ENCODE measurements around the gene DGCR8.

Gene DGCR8

DNA sequence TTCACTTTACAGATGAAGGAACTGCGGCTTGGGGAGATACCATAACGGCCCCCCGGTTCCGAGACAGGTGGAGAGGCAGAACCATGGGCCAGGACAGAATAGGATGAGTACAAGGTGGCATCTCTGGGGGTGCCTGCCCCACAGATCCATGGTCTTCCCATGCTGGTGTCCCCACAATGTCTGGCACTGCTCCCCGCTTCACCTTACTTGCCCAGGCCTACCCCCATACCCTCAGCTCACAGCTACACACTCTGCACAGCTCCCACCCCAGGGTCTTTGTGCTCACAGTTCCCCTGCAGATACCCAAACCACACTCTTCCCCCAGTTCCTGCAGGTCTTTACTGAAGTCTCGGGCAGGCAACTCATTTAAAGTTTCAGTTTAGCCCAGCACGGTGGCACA lies 11.4 kb upstream of the DGCR8 start:
- FAIRE-seq: no peak

DNA sequence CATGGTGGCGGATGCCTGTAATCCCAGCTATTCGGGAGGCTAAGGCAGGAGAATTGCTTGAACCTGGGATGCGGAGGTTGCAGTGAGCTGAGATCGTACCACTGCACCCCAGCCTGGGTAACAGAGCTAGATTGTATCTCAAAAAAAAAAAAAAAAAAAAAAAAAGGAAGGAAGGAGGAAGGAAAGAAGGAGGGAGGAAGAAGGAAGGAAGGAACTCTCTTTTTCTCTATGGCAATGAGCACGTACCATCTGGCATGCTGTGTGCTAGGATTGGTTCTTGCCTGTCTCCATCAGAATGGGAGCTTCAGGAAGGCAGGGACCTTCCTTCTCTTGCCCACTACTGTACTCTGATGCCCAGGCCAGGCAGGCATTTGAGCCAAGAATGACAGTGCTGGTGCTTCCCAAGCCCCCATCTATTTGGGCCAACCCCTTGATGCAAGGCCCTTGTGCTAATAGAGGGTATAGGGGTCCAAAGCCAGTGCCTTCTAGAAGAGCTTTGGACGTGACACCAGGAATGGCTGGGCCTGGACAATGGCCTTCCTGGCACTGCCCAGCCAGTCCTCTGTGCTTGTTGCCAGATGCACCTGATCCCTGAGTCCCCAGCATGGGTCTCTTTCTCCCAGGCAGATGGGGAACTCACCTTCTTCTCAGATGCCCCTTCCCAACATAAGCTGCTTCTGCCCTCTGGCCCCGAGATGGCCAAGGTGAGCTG lies 10.6 kb upstream of the DGCR8 start:
- no peak for FAIRE-seq

DNA sequence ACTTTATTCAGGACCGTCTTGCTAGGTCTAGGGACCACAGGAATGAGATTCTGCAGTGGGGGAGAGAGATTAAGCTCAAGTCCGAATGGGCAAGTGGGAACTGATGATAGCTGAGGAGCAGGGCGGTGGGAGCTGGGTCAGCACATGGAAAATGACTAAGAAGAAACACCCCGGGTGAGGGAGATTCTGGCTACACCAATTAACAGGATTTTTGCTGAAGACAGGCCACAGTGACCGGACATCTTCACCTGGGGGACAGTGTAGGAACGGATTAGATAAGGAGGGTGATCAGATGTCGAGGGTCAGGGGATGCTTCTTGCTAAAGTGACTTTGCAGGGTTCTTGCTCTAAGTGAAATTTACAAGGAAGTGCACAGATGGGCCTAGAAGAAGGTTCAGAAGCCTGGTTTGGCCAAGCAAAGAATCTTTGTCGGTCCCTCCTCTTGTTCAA lies 8.5 kb upstream of the DGCR8 start:
- FAIRE-seq: no peak

DNA sequence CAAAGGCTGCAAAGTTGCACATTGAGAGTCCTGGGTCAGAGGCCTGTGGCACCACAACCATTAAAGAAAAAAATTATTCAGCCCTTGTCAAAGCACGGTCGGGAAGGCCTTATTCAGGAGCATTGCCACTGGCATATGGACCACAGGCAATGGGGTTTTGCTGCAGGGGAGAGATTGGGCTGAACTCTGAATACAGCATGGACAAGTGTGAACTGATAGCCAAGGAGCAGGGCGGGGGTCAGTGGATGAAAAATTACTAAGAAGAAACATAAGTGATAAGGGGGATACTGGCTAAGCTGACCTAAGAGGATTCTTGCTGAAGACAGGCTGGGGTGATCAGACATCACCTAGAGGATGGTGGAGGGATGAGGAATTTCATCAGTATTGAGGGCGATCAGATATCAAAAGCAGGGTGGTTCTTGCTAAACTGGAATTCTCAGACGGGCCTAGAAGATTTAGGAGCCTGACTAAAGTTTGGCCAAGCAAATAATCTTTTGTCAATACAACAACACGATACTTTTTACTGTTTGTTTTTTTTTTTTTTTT lies 3.3 kb upstream of the DGCR8 start:
- no peak for FAIRE-seq

DNA sequence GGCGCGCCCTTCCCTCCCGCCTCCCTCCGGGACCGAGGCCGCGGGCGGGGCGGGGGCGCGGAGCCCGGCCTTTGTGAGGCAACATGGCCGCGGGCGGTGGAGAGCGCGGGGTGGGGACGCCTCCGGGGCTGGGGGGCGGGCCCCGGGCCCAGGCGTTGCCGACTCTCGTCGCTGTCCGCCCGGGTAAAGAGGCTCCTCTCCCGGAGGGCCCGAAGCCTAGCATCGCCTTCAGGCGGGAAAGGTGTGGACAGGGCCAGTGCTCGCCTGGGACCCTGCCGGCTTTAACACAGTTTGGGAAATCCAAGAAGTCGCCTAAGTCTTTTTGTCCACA lies 369 bp downstream of the DGCR8 start:
- no peak for FAIRE-seq

DNA sequence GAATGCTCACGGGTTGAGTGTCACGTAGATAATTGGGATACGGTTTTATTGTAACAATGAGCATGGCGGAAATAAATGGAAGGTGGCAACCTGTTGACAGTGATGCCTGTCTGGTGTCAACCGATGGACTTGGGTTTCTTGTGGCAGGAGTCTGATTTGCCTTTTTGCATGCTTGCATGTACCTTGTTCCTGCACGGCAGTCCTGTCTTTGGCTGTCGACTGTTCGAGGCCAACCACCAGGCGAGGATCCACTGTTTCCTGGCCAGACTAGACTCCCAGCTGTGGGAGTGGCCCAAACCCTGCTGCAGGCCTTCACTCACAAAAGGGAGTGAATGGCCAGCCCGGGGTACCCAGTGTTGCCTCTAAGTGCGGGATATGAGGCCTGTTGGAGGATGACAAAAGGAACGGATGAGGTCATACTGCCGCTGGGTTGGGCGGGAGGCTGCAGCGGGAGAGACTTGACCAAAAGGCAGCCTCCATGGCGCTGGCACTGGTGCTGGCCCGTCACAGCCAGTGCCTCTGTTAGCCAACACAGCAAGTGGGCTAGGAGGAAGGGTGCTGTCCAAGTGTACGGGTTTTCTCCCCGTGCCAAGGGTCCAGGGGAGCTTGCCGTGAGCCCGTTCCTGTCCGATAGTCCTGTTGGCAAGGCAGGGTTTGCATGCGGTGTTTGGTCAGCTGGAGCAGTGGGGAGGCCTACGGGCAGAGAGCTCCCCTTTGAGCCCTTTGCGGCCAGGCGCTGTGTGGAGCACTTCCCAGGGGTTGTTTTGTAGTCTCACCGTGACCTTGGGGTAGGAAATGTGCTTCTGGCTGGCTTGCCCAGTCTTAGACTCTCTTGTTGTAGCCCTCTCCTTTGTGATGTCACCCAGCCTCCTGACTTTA lies 974 bp downstream of the DGCR8 start:
- FAIRE-seq: no peak

DNA sequence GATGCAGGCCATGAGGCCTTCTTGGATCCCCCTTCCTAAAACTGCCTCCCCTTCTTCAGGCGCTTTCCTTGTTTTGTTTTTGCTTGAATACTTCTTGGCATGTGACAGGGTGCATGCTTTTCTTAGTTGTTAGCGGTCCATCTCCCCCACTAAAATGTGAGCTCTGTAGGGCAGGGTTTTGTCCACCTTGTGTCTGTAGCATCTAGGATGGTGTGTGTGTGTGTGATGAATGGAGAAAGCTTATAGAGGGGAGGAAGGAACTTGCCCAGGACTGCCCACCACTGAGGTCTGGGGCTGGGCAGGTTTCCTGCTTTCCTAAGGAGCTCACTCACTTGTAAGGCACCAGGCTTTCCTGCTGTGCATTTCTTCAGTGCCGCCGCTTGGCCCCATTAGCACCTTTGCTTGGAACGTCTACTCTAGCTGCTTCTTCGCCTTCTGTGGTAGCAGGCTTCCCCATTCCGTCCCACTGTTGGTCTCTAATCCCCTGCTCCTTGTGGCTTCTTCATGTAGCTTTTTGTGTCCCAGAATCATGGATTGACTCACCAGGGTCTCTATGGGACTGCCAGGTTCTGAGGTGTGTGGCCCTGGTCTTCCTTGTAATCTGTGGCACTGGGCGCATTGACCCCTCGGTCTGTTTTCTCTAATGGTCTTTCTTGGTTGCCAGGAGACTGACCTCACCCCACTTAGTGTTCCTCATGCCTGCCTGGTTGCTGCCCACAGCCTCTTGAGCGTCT lies 3.3 kb downstream of the DGCR8 start:
- no peak for FAIRE-seq

DNA sequence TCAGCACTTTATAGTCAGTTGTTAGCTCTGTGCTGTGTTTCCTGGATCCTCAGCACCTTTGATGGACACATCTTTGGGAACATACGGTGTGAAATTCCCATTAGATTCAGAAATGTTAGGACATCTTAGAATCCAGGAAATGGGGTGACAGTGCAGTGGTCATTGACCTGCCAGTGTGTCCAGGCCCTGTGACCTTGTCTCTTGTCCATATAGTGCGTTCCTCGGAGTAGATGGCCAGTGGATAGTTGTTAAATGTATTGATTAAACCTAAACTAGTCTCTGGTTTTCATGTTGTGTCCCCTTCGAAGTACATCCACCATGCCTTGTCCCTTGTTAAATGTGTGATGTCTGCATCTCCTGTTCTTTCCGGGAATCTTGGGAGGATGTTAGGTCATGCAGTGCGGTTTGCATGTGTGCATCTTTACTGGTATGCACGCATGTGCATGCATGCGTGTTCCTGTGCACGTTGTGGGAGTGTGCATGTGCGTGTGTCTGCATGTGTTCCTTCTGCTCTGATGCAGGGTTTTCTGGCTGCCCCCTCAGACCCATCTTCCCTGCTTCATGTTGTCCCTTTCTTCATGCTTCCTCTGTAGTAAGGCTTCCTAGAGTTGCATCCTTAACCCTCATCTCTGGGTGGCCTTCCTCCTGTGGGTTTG lies 4.0 kb downstream of the DGCR8 start:
- no peak for FAIRE-seq

DNA sequence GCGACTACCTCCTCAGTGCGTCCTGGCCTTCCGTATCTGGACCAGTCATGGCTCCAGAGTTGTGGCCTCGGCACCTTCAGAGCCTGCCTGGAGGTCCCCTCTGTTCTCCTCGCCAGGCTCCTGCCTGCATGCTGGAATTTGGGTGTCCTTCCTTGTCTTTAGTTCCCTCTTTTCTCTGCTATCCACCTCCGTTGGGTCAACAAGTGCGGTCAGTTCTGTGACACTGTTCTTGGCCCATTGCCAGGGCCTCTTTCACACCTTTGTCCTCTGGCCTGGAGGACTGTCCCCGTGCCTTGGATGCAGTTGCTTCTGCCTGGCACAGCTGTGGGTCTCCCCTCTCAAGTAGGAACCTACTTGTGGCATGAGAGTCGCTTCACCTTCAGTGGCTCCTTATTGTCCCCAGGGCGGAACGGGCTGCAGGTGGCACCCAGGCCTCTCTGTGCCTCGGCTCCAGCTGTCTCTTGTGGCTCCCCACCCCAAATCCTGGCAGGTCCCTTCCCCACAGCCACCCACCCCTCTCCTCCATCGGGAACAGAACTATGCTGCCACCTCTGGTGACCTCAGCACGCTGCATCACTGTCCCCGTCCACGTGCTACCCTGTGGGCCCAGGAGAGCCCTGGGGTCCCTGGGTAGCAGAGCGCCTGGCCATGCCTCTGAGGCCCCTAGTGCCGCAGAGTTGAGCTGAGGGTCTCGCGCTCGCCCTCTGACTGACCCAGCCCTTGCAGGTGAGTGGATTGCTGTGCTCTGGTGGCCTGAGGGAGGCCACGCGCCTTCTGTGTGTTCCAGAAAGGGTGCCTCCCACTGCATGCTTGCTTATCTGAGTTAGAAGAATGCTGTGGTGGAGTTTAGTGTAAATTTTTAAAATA lies 4.7 kb downstream of the DGCR8 start:
- FAIRE-seq: no peak

DNA sequence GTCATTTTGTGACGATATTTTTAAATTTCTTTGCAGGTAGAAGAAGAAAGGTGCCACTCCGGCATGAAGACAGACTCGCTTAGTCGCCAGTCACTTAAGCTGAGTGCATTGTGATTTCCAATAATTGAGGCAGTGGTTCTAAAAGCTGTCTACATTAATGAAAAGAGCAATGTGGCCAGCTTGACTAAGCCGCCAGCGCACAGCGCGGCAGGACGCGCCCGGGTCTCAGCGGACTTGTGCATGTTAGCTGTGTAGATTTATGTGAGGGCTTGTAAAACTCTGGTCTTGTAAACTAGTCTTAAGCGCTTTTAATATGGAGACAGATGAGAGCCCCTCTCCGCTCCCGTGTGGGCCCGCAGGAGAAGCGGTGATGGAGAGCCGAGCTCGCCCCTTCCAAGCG lies 5.6 kb downstream of the DGCR8 start:
- FAIRE-seq: no peak

DNA sequence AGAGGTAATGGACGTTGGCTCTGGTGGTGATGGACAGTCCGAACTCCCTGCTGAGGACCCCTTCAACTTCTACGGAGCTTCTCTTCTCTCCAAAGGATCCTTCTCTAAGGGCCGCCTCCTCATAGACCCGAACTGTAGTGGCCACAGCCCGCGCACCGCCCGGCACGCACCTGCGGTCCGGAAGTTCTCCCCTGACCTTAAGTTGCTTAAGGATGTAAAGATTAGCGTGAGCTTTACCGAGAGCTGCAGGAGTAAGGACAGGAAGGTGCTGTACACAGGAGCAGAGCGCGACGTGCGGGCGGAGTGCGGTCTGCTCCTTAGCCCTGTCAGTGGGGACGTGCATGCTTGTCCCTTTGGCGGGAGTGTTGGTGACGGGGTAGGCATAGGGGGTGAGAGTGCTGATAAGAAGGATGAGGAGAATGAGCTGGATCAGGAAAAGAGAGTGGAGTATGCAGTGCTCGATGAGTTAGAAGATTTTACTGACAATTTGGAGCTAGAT lies 6.1 kb downstream of the DGCR8 start:
- FAIRE-seq: no peak

DNA sequence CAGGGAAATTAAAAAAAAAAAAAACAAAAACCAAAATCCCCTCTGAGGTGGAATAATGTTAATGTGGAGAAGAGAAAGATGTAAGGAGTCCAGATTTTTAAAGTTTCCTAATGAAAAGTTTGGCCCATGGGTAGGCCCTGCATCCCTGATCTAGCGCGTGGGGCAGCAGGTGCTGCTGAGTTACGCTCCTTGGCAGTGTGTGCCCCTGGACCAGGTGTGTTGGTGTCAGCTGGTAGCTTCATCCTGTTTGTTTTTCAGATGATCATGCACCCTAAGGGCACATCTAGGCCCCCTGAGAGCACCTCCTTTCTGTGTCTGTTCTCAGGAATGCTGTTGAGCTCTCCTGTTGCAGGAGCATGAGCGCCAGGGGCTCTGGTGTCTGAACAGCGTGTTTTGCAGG lies 6.7 kb downstream of the DGCR8 start:
- FAIRE-seq: no peak

DNA sequence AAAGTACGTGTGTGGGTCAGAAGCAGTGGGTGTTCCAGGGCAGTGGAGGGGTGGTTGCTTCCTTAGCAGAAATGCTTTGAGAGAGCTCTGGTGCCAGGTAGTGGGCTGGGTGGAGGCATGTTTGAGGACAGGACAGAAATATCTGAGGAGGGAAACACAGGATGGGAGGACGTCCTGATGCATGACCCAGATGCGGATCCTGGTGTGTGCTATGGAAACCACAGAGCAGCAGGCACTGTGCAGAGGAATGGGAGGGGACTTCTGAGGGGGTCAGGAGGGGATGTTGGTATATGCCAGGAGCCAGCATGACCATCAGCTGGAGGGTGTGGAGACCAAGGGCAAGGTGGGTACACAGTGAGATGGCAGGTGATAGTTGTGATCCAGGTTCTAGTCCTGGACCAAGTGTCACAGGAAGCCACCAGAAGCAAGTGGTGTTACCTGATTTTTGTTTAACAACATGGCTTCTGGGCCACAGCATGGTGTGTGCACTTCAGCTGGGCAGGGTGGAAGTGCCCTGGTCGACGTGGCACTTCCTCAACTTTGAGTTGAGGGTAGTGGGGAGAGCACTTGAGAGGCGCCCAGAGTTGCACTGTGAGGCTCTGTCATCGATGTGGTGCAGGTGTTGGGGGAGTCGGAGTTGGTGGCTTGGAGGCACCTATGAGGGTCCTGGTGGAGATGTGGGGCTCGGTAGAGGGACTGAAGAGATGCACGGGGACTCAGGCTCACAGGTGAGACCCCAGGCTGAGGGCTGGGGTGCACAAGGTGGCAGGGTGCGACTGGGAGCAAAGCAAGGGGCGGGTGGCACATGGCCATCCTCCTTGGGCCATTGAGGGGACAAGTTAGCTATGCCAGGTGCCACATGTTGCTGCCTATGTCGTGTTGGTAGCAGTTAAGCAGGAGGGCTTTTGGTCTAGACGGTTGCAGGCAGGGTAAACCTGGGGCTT lies 7.5 kb downstream of the DGCR8 start:
- no peak for FAIRE-seq

DNA sequence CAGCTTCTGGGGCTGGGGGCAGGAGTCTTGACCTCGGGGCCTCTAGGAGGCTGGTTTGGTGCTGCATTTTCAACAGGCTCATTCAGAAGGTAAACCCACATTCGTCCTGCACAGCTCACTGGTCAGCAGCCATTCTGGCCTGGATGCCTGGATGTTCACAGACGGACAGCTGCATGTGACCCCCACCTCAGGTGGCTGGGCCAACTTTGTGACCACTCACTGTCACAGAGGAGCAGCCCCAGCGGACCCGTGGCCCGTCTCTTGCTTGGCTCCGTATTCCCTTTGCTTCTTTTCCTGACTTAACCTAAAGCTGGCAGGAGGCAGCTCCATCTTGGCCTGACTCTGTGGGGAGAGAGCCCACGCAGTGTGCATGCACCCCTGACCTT lies 8.2 kb downstream of the DGCR8 start:
- no peak for FAIRE-seq

DNA sequence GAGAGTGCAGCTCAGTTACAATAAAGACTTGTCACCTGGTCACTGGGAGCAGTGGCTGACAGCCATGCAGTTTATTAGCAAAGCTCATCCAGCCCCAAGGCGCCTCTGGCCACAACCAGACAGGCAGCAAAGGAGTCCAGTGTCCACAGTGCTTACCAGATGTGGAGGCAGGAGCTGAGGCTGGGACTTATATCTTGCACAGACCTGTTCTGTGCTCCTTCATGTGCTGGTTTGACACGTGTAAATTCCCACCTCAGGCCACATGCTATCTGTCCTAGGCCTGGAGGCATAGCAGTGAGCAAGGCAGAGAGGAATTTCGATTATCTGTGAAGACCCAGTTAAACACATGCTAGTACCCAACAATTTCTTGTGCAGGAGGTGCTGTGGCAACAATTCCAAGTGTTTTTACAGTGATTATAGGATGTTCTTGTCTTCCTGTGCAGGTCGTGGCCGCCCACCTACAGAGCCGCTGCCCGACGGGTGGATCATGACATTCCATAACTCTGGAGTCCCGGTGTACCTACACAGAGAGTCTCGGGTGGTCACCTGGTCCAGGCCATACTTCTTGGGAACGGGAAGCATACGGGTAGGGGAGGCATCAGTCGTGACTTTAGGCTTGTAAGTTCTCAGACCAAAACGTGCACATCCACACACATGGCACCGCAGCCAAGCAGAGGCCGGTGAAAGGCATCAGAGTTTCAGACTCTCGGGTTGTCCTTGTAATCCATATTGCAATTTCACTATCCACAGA lies 9.4 kb downstream of the DGCR8 start:
- no peak for FAIRE-seq

DNA sequence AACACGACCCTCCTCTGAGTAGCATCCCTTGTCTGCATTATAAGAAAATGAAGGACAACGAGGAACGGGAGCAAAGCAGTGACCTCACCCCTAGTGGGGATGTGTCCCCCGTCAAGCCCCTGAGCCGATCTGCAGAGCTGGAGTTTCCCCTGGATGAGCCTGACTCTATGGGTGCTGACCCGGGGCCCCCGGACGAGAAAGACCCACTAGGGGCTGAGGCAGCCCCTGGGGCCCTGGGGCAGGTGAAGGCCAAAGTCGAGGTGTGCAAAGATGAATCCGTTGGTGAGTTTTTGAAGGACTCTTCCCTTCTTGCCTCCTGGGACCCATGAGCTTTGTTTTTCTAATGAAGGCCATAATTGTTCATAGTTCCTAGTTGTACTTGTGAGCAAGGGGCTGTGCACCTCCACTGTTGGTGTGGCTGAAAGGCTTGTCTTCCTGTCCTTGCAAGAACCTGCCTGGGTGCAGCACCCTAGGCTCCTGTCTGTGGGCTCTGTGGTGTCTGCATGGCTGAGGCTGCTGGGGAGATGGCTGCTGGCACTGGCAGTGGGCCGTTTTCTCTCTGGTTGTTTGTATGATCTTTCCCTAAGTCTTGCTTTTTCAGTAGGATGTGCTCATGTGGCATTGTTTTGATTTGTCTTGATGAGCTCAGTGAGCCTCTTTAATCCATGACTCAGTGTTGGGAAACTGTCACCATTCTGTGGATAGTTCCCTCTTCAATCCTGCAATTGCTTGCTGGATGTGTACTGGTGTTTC lies 10.1 kb downstream of the DGCR8 start:
- no peak for FAIRE-seq

DNA sequence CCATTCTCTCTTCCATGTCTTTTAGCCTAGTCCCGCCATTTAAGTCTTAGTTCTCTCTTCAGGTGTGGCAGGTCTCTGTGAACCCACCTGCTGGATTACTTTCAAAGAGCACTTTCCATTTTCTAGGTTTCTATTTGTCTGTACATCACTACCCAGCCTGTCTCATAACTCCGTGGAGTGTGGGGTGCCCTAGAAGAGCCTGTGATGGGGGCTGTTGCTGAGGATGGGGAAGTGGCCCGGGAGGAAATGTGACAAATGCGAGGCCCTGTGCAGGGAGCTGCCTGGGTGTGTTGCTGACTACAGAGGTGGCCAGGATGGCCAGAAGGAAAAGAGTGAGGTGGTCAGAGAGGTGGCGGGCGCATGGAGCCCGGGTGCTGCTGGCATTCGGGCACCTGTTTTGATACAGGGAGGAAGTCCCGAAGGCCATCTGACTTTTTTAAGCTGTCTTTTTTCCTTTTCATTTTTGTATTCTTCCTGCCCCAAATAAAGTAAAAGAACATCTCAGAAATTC lies 10.7 kb downstream of the DGCR8 start:
- FAIRE-seq: no peak

DNA sequence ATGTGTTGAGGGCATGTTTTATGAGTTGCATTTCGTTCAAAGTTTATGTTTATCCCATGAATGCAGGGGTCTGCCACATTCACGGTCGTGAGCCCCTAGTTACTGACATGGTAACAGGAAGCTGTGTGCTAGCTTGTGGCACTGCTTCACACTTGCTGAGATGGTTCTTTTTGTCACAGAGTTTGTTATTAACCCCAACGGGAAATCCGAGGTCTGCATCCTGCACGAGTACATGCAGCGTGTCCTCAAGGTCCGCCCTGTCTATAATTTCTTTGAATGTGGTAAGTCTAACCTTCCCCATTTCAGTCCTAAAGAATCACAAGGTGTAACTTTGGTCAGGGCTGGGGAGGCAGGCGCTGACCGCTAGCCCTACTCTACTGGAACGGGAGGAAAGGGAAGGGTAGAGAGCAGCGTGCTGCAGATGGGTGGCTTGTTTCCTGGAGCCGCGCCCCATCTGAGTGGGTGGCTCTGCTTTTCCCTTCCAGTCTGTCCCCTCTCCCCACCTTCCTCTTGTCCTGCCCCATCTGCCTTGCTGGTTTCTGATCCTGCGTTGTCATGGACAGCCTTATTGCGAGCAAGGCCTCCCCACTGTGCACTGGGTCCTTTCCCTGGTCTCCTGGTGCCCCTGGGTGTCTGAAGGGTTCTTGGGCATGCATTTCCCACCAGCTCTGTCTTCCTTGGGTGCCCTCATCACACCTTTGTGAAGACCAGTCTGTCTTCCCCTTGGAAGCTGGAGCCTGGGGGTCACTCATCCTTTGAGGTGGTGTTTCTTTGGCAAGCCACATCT lies 11.8 kb downstream of the DGCR8 start:
- FAIRE-seq: no peak

Data from G401.6 (cell line).